HL-60/S4 treated with retinoic acid at 250 ng/mL for 4 days and 3 days (cell line): Measurements from ENCODE around the gene SKI.
"Not testable (repeated sequence)": the region's sequence is repeated elsewhere in the genome, so short reads cannot be mapped to it uniquely, and the experiment has no call there.

ENCODE experiments used
- in situ Hi-C: fragments of 300-500 bp; cut with MboI; formaldehyde crosslinking; loops from 2 replicates; pipeline ENCODE4 v1.7.0; 2022; ENCODE audit warnings: low sequenced_read_pairs

The SKI gene

DNA sequence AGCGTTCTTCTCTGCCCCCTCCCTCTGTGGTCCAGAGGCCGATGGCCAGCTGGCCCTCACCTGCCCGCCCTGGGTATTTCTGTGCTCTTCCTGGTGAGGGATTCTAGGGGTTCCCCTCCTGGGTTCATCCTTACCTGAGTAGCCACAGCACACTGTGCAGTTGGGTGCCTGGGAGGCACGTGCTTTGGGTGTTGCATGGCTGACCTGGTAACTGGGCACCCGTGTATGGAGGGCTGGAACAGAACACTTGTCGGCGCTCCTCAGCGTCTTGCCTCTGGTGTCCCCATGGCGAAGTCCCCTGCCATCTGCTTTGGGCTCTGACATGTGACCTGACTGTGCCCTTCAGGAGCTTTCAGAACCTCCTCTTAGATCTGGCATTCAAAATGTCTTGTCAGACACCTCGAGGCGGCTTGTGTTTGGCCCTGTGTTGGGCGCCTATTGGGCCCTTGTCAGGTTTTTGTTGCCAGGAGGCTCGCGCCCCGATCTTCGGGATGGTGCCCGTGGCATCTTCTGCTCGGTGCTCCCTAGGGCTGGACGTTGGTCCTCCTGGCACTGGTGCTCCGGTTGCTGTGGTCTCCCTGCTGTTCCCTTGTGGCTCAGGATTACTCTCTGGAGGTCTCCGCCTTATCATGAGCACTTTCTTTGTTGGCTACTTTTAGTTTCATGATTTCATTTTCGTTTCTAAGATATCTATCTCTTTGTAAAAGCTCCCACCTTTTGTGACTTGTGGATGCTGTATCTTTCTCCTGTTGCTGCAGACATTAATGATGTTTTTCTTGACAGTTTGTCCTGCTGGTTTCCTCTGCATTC, 28.5 kb downstream of the SKI start:
- in situ Hi-C loops = no loop called here

DNA sequence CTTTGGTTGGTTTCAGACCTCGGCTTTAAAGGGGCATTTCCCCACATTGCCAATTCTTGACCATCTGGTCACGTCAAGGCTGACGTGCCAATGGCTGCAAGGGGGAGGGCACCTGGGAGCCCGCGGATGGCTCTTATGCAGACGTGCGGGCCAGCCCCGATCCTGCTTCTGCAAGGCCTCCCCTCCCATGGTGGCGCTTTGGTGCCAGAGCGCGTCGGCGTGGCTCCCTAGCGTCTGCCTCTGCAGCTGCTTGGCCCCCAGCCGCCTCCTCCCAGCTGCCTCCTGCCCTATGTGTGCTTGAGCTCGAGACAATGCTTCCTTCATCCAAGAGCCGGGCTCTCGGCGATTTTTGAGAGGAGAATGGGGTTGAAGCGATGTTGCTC, 29.1 kb downstream of the SKI start:
- in situ Hi-C loops = no loop called here

GRCh38 chr1:2258122-2258681, 30.1 kb downstream of the SKI start:
- in situ Hi-C loops = no loop called here

GRCh38 chr1:2258996-2259395, 30.9 kb downstream of the SKI start:
- in situ Hi-C loops = no loop called here

DNA sequence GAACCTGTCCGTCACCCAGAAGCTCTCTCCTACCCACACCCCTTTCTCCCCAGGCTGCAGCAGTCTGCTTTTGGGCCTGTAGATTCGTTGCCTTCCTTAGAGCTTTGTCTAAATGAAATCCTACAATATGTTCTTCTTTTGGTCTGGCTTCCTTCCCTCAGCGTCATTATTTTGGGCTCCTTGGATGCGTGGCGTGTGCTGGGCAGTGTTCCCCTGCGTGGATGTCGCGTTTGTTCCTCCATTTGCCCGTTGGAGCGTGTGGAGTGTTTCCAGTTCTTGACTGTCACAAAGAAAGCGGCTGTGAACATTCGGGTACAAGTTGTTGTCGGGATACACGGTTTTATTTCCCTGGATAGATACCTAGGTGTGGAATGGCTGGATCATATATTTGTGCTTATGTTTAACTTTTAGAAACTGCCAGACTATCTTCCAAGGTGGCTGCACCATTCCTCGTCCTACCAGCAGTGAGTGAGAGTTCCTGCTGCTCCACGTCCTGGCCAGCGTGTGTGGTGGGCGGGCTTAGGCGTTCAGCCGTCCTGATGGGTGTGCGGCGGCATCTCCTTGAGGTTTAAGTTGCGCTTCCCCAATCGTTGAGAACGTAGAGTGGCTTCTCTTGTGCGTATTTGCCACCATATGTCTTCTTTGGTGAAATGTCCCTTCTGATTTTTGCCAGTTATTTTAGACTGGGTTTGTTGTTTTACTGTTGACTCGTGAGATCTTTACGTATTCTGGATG, 31.7 kb downstream of the SKI start:
- in situ Hi-C loops = no loop called here

GRCh38 chr1:2260470-2260869, 32.4 kb downstream of the SKI start:
- in situ Hi-C loops = not testable (repeated sequence)

- in situ Hi-C loops = no loop called here
These were observed 32.8 kb downstream of the SKI start for GRCh38 chr1:2260917-2261316.

DNA sequence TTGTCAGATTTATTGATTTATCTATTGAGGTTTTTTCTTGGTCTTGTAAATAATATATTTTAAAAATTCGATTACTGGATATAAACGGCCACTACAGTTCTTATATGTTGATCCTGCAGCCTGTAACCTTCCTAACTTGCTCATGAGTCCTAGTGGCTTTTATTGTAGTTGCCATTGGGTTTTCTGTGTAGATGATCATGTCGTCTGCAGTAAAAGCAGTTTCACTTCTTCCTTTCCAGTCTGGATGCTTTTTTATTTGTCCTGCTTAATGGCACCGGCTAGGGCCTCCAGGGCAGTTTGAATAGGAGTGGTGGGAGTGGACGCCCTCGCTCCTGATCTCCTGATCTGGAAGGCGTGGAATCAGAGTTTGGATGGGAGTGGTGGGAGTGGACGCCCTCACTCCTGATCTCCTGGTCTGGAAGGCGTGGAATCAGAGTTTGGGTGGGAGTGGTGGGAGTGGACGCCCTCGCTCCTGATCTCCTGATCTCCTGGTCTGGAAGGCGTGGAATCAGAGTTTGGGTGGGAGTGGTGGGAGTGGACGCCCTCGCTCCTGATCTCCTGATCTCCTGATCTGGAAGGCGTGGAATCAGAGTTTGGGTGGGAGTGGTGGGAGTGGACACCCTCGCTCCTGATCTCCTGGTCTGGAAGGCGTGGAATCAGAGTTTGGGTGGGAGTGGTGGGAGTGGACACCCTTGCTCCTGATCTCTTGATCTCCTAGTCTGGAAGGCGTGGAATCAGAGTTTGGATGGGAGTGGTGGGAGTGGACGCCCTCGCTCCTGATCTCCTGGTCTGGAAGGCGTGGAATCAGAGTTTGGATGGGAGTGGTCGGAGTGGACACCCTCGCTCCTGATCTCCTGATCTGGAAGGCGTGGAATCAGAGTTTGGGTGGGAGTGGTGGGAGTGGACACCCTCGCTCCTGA, 33.6 kb downstream of the SKI start:
- in situ Hi-C loops = not testable (repeated sequence)

DNA sequence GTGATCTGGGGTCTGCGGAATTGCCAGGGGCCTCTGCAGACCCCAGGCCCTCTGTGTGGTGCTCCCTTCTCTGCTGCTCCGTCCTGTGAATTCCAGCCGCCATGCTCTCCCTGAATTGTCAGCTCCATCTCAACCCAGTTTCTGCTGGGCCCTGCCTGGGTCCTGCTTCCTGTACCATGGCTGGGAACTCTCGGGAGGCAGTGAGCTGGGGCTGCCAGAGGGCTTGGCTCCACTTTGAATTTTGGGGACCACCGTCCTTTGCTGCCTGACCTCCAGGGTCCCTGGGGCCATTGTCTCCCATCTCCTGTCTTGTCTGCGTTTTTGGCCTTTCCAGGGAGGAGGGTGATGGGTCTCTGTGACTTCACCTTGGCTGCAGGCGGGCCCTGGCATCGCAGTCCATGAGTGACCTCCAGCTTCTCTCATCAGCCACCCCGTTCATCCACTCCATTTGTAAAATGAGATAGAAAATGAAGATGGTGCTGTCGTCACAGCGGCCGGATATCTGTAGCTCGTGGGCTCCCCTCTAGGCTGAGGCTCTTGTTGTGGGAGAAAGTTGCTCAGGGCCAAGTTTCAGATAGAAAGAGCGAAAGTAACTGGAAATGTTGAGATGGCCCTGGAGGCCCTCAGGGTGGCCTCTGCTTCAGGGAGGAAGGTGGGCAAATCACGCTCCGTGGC, 38.3 kb downstream of the SKI start:
- in situ Hi-C loops = no loop called here

GRCh38 chr1:2267051-2267830, 39.1 kb downstream of the SKI start:
- in situ Hi-C loops = no loop called here

- in situ Hi-C loops = no loop called here
These were observed 39.7 kb downstream of the SKI start for GRCh38 chr1:2267862-2268261.

- in situ Hi-C loops = no loop called here
These were observed 40.4 kb downstream of the SKI start for GRCh38 chr1:2268285-2269056.

GRCh38 chr1:2269193-2269921, 41.2 kb downstream of the SKI start:
- in situ Hi-C loops = no loop called here

DNA sequence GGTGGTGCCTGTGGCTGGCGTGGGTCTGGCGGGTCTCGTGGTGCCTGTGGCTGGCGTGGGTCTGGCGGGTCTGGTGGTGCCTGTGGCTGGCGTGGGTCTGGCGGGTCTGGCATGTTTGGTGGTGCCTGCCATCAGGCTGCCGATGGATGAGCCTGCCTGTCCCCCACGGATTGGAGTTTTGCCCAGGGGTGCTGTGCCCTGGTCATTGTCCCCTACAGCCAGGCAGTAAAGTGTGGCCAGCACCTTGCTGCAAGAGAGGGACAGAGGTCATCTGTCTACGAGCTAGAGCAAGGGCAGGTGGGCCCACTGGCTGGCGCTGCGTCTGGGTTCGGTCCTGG, 41.8 kb downstream of the SKI start:
- in situ Hi-C loops = no loop called here

DNA sequence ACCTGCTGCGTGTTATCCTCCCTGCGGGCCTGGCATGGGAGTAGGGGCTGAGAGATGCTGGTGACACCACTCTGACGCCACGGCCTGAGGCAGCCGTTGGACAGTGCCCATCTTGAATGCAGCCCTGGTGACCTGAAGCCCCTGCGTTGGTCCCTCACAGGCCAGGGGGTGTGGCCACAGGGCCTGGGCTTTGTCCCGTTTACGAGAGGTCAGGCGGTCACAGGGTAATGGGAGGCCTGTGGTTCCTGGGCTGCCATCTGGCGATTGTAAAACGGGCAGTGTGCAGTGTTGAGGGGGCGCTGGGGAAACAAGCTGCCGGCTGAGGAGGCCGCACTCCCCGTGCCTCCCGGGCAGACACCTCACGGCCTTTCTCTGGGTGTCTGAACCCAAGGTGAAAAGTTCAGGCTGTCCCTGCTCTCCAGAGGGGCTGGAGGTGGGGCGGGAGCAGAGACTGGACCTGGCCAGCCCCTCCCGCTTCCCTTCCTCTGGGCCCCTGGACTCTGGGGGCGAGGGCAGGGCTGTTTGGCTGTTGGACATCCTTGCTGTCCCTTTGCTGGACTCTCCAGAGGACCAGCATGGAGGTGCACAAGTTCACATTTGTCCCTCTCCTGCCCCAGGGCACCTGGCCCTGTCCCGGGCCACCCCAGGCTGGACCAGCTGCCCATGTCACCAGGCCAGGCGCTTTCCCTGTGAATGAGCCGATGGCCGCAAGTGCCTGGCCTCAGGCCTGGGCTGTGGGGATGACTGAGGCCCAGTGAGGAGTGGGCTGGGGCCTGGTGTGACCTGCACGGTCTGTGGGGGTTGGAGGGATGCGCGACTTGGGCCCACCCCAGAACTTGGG, 42.4 kb downstream of the SKI start:
- in situ Hi-C loops = no loop called here

- in situ Hi-C loops = no loop called here
These were observed 43.1 kb downstream of the SKI start for GRCh38 chr1:2271211-2271721.
